Measurements from ENCODE around the gene TMEM176A.
"Not testable (repeated sequence)": the region's sequence is repeated elsewhere in the genome, so short reads cannot be mapped to it uniquely, and the experiment has no call there.

Gene TMEM176A

DNA sequence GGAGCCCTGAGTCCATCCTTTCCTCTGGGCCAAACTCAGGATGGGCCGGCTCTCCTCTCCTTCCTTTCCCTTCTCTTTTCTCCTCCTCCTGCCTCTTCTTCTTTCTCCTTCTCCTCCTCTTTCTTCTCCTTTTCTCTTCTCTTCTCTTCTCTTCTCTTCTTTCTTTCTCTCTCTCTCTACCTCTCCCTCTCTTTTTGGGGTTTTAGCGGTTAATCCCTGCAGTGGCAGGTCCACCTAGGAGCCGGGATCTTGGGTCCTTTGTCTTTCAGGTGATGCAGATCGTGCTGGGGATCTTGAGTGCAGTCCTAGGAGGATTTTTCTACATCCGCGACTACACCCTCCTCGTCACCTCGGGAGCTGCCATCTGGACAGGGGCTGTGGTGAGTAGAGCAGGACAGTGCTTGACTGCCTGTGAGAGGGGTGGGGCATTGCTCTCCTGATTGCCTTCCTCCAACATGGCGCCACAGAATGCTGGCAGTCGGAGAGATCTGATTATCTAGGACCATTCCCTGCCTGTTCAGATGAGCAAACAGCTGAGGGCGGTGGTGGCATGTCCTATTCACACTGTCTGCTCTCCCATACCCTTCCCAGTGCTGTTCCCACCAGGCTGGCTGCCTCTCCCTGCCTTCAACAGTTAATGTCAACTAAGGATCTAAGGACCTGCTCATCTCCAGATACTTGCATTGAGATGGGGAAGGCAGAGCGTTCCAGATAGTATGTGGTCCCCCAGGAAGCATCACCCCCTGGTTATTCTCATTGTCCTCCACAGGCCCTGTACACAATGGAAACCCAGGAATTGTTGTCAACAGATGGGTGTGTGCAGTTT, 1.6 kb downstream of the TMEM176A start:
- Histone ChIP-seq H3K4me3 (ENCODE audit: low read depth, low read length) (no peak overlapping the region), H3K9me3 (ENCODE audit: control insufficient read depth, insufficient read depth, low read depth, low read length) (0 out of 2 replicates have a peak, but pooled peaks cover 9% of the 10 kb centered on the region), H3K27me3 (ENCODE audit: control insufficient read depth, insufficient read depth, low read length) (peaks cover 86% of the 10 kb centered on the region), H3K36me3 (ENCODE audit: control insufficient read depth, insufficient read depth, low read length) (no peaks in the 10 kb centered on the region), H3K4me1 (ENCODE audit: control insufficient read depth, insufficient read depth, low read length) (peaks cover 2% of the 10 kb centered on the region; the same call in 1 of the 2 replicates), H3K27ac (ENCODE audit: low read depth, low read length) (no peak overlapping the region), H3K9ac (ENCODE audit: low read length) (no peak overlapping the region)

DNA sequence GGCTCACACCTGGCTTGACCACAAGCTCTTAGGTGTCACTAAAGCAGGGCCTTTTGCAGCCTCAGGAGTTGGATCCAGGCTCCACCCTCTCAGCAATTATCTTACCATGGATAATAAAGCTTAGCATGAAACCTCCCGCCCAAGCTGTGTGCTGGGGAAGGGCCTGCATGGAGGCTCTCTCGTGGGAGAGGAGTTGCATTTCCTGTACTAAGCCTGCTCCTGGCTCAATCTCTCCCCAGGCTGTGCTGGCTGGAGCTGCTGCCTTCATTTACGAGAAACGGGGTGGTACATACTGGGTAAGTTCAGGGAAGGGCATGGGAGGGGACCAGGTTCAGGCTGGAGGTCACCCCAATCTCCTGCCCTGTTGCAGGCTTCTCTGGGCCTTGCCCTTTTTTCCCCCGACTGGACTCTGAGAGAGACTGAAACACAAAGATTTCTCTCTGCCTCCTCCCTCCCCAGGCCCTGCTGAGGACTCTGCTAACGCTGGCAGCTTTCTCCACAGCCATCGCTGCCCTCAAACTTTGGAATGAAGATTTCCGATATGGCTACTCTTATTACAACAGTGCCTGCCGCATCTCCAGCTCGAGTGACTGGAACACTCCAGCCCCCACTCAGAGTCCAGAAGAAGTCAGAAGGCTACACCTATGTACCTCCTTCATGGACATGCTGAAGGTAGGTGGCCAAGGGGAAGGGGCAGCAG, 2.7 kb downstream of the TMEM176A start:
- H3K4me1 ChIP-seq (ENCODE audit: control insufficient read depth, insufficient read depth, low read length), result peaks cover 2% of the 10 kb centered on the region; the same call in 1 of the 2 replicates
- H3K4me3 ChIP-seq (ENCODE audit: low read depth, low read length), result no peak overlapping the region
- no peaks in the 10 kb centered on the region for H3K36me3 ChIP-seq (ENCODE audit: control insufficient read depth, insufficient read depth, low read length)
- peaks cover 9% of the 10 kb centered on the region; the same call in 1 of the 2 replicates for H3K9me3 ChIP-seq (ENCODE audit: control insufficient read depth, insufficient read depth, low read depth, low read length)
- no peak overlapping the region for H3K27ac ChIP-seq (ENCODE audit: low read depth, low read length)
- H3K9ac ChIP-seq (ENCODE audit: low read length), result no peak overlapping the region
- peaks cover 75% of the 10 kb centered on the region for H3K27me3 ChIP-seq (ENCODE audit: control insufficient read depth, insufficient read depth, low read length)

DNA sequence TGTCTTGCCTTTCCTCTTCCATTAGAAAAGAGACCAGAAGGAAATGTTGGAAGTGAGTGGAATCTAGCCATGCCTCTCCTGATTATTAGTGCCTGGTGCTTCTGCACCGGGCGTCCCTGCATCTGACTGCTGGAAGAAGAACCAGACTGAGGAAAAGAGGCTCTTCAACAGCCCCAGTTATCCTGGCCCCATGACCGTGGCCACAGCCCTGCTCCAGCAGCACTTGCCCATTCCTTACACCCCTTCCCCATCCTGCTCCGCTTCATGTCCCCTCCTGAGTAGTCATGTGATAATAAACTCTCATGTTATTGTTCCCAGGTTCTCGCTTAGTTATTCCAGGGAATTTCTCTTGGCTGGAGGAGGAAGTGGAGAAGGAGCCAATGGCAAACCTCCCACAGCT, 4.2 kb downstream of the TMEM176A start:
- H3K36me3 ChIP-seq (ENCODE audit: control insufficient read depth, insufficient read depth, low read length), result no peaks in the 10 kb centered on the region
- H3K4me1 ChIP-seq (ENCODE audit: control insufficient read depth, insufficient read depth, low read length), result peaks cover 2% of the 10 kb centered on the region; the same call in 1 of the 2 replicates
- no peak overlapping the region for H3K27ac ChIP-seq (ENCODE audit: low read depth, low read length)
- peaks cover 9% of the 10 kb centered on the region; the same call in 1 of the 2 replicates for H3K9me3 ChIP-seq (ENCODE audit: control insufficient read depth, insufficient read depth, low read depth, low read length)
- no peak overlapping the region for H3K9ac ChIP-seq (ENCODE audit: low read length)
- H3K27me3 ChIP-seq (ENCODE audit: control insufficient read depth, insufficient read depth, low read length), result peaks cover 60% of the 10 kb centered on the region
- no peak overlapping the region for H3K4me3 ChIP-seq (ENCODE audit: low read depth, low read length)

DNA sequence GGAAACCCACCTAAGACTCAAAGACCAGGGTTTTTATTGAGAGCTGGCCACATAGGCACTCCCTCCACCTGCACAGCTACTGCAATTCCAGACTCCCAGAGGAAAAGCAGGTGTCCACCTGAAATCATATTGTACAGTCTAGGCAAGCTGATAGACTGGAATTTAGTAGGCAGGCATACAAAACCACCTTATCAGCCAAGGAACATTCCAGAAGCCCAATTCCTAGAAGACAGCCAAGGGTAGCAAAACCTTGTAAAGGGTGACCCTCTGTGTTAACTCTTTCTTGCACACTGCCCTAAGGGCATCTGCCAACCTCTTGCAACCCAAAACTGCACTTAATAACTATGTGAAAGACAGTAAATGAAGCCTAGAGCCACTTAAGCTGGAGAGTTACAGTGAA, 5.3 kb downstream of the TMEM176A start:
- H3K9me3 ChIP-seq (ENCODE audit: control insufficient read depth, insufficient read depth, low read depth, low read length), result peaks cover 9% of the 10 kb centered on the region; the same call in 1 of the 2 replicates
- H3K36me3 ChIP-seq (ENCODE audit: control insufficient read depth, insufficient read depth, low read length), result no peaks in the 10 kb centered on the region
- H3K9ac ChIP-seq (ENCODE audit: low read length), result no peak overlapping the region
- no peak overlapping the region for H3K27ac ChIP-seq (ENCODE audit: low read depth, low read length)
- H3K27me3 ChIP-seq (ENCODE audit: control insufficient read depth, insufficient read depth, low read length), result peaks cover 49% of the 10 kb centered on the region
- H3K4me1 ChIP-seq (ENCODE audit: control insufficient read depth, insufficient read depth, low read length), result no peaks in the 10 kb centered on the region
- H3K4me3 ChIP-seq (ENCODE audit: low read depth, low read length), result no peak overlapping the region

DNA sequence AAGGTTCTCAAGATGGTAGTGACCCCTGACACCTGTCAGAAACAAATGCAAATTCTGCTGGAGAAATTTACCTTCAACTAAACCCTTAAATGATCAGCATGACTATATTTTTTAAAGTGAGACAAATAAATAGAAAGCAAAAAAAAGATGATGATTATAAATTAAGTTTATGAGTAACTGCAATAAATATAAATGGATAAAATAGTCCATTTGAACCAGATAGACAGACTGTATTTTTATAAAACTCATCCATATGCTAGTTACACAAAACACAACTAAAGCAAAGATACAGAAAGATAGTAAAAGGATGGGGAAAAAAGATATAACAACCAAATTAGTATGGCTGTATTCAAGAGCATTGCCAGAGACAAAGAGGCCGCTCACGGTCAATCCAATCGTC, 5.9 kb downstream of the TMEM176A start:
- Histone ChIP-seq H3K4me1 (ENCODE audit: control insufficient read depth, insufficient read depth, low read length) (no peaks in the 10 kb centered on the region), H3K27me3 (ENCODE audit: control insufficient read depth, insufficient read depth, low read length) (peaks cover 43% of the 10 kb centered on the region), H3K9ac (ENCODE audit: low read length) (no peak overlapping the region), H3K27ac (ENCODE audit: low read depth, low read length) (no peak overlapping the region), H3K9me3 (ENCODE audit: control insufficient read depth, insufficient read depth, low read depth, low read length) (peaks cover 9% of the 10 kb centered on the region; the same call in 1 of the 2 replicates), H3K36me3 (ENCODE audit: control insufficient read depth, insufficient read depth, low read length) (no peaks in the 10 kb centered on the region), H3K4me3 (ENCODE audit: low read depth, low read length) (no peak overlapping the region)

DNA sequence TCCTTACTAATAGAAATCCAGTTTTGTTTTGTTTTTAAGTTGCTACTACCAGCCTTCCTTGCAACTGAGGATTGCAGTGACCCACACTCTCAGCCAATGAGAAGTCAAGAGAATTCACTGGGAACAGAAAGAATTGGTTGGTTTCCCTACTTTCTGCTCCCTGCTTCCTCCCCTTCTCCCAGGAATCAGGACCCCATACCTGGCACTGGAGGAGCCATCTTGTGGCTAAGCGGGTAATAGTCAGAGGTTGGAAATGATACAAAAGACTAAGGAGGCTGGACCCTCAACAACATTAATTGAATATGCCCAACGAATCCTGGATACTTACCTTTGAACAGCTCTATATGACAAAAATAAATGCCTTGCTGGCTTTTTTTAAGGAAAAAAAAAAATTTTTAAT, 6.3 kb downstream of the TMEM176A start:
- Histone ChIP-seq H3K4me3 (ENCODE audit: low read depth, low read length) (no peak overlapping the region), H3K9me3 (ENCODE audit: control insufficient read depth, insufficient read depth, low read depth, low read length) (peaks cover 9% of the 10 kb centered on the region; the same call in 1 of the 2 replicates), H3K36me3 (ENCODE audit: control insufficient read depth, insufficient read depth, low read length) (no peaks in the 10 kb centered on the region), H3K27ac (ENCODE audit: low read depth, low read length) (no peak overlapping the region), H3K4me1 (ENCODE audit: control insufficient read depth, insufficient read depth, low read length) (no peaks in the 10 kb centered on the region), H3K27me3 (ENCODE audit: control insufficient read depth, insufficient read depth, low read length) (peaks cover 39% of the 10 kb centered on the region), H3K9ac (ENCODE audit: low read length) (no peak overlapping the region)

DNA sequence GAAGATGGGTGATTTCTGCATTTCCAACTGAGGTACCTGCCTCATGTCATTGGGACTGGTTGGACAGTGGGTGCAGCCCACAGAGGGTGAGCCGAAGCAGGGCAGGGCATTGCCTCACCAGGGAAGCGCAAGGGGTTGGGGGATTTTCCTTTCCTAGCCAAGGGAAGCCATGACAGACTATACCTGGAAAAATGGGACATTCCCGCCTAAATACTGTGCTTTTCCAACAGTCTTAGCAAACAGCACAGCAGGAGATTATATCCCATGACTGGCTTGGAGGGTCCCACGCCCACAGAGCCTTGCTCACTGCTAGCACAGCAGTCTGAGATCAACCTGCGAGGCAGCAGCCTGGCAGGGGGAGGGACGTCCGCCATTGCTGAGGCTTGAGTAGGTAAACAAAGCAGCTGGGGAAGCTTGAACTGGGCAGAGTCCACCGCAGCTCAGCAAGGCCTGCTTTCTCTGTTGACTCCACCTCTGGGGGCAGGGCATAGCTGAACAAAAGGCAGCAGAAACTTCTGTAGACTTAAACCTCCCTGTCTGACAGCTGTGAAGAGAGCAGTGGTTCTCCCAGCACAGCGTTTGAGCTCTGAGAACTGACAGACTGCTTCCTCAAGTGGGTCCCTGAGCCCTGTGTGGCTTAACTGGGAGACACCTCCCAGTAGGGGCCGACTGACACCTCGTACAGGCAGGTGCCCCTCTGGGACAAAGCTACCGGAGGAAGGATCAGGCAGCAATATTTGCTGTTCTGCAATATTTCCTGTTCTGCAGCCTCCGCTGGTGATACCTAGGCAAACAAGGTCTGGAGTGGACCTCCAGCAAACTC, 7.3 kb downstream of the TMEM176A start:
- peaks cover 30% of the 10 kb centered on the region for H3K27me3 ChIP-seq (ENCODE audit: control insufficient read depth, insufficient read depth, low read length)
- not testable (repeated sequence) for H3K9me3 ChIP-seq (ENCODE audit: control insufficient read depth, insufficient read depth, low read depth, low read length); H3K9ac ChIP-seq (ENCODE audit: low read length); H3K4me3 ChIP-seq (ENCODE audit: low read depth, low read length); H3K36me3 ChIP-seq (ENCODE audit: control insufficient read depth, insufficient read depth, low read length); H3K27ac ChIP-seq (ENCODE audit: low read depth, low read length); H3K4me1 ChIP-seq (ENCODE audit: control insufficient read depth, insufficient read depth, low read length)

DNA sequence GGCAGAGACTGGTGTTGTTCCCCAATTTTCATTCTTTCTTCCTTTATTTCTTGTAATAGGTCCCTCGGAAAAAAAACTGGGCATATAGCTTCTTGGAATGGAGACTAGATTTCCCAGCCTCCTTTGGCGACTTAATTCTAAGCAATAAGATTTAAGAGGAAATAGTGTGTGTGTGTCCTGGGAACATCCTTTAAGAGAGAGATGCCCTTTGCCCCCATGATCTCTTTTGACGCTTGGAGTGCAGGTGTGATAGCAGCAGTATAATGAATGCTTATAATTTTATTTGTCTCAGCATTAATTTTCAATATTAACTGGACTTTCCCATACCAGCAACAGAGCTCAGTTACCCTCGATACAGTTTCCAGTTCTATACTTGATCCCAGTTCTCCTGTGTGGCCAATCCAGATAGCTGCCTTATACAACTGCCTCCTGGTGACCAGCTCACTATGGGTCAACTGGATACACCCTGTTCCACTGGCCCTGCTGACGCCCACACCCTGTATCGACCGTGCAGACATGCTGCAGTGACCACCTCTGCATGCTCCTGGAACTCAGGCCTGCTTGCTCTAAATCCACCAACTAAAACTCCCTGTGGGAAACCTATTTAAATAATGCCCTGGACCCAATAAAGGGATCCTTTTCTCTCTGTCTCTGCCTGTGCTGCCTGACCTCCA, 13.9 kb downstream of the TMEM176A start:
- 0 out of 2 replicates have a peak, but pooled peaks cover 4% of the 10 kb centered on the region for H3K4me1 ChIP-seq (ENCODE audit: control insufficient read depth, insufficient read depth, low read length)
- no peaks in the 10 kb centered on the region for H3K36me3 ChIP-seq (ENCODE audit: control insufficient read depth, insufficient read depth, low read length)
- no peak overlapping the region for H3K9ac ChIP-seq (ENCODE audit: low read length)
- H3K9me3 ChIP-seq (ENCODE audit: control insufficient read depth, insufficient read depth, low read depth, low read length), result 0 out of 2 replicates have a peak, but pooled peaks cover 5% of the 10 kb centered on the region
- no peak overlapping the region for H3K4me3 ChIP-seq (ENCODE audit: low read depth, low read length)
- H3K27ac ChIP-seq (ENCODE audit: low read depth, low read length), result no peak overlapping the region
- H3K27me3 ChIP-seq (ENCODE audit: control insufficient read depth, insufficient read depth, low read length), result no peaks in the 10 kb centered on the region

DNA sequence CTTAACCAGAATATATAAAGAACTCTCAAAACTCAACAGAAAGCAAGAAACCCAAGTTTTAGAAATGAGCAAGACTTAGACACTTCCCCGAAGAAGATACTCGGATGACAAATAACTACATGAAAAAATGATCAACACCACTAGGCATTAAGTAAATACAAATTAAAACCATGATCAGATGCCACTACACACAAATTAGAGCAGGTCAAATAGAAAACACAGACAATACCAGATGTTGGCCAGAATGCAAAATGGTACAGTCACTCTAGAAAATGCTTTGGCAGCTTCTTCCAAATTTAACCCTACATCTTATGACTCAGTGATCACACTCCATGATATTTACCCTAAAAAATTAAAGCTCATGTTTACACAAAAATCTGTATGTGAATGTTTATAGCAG, 18.4 kb downstream of the TMEM176A start:
- H3K9ac ChIP-seq (ENCODE audit: low read length), result no peak overlapping the region
- H3K27me3 ChIP-seq (ENCODE audit: control insufficient read depth, insufficient read depth, low read length), result no peaks in the 10 kb centered on the region
- no peak overlapping the region for H3K27ac ChIP-seq (ENCODE audit: low read depth, low read length)
- H3K4me3 ChIP-seq (ENCODE audit: low read depth, low read length), result no peak overlapping the region
- 0 out of 2 replicates have a peak, but pooled peaks cover 7% of the 10 kb centered on the region for H3K9me3 ChIP-seq (ENCODE audit: control insufficient read depth, insufficient read depth, low read depth, low read length)
- H3K36me3 ChIP-seq (ENCODE audit: control insufficient read depth, insufficient read depth, low read length), result no peaks in the 10 kb centered on the region
- 0 out of 2 replicates have a peak, but pooled peaks cover 4% of the 10 kb centered on the region for H3K4me1 ChIP-seq (ENCODE audit: control insufficient read depth, insufficient read depth, low read length)

DNA sequence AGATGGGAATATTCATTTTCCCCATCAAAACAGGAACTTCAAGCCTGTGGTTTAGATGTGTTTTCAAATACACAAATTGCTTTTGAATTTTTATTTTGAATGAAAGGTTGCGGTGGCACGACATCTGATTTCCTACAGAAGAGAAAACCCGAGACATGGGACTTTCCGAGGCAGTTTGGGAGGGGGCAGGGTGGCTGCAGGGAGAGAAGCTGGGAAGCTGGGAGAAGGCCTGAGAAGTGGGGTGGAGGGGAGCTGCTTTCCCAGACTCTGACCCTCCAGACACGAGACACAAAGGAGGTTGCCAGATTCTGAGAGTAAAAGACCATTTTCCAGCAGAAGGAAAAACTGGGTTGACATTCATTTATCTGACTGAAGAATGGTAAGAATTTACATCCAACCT, 19.6 kb downstream of the TMEM176A start:
- Histone ChIP-seq H3K9ac (ENCODE audit: low read length) (no peak overlapping the region), H3K4me1 (ENCODE audit: control insufficient read depth, insufficient read depth, low read length) (no peaks in the 10 kb centered on the region), H3K36me3 (ENCODE audit: control insufficient read depth, insufficient read depth, low read length) (no peaks in the 10 kb centered on the region), H3K4me3 (ENCODE audit: low read depth, low read length) (no peak overlapping the region), H3K9me3 (ENCODE audit: control insufficient read depth, insufficient read depth, low read depth, low read length) (0 out of 2 replicates have a peak, but pooled peaks cover 7% of the 10 kb centered on the region), H3K27ac (ENCODE audit: low read depth, low read length) (no peak overlapping the region), H3K27me3 (ENCODE audit: control insufficient read depth, insufficient read depth, low read length) (no peaks in the 10 kb centered on the region)

Data from HUES6 (cell line).